Measurements from ENCODE around the gene RNF5.

RNF5 gene

GRCh38 chr6:32189742-32190053 is 11.5 kb downstream of the RNF5 start:
- H3K27ac ChIP-seq = peak overlapping the region; percentile 69

GRCh38 chr6:32190054-32190851 is 12.0 kb downstream of the RNF5 start, which contains the start of gene PBX2:
TSS of gene PBX2 (minus strand) at chr6:32190202. CDS start at chr6:32189915, 287 bp downstream.
- peak within 1 kb of the TSS; percentile 88 for H3K4me2 ChIP-seq
- no peaks in the 10 kb centered on the region for H3K27me3 ChIP-seq (ENCODE audit: insufficient read depth, low read depth)
- peaks cover 11% of the 10 kb centered on the region for H3K79me2 ChIP-seq (ENCODE audit: insufficient read depth, low read depth)
- no peak for TF ChIP-seq CTCF (conservative IDR thresholded peaks at IDR 0.05; ENCODE audit: low read depth, low read length)
- H3K27ac ChIP-seq = peak within 1 kb of the TSS; percentile 69
- peaks cover 53% of the 10 kb centered on the region for H3K4me1 ChIP-seq (ENCODE audit: low read depth, poor library complexity, severe bottlenecking)
- no peak within 1 kb of the TSS for H2AFZ ChIP-seq (ENCODE audit: low read depth)
- H3K36me3 ChIP-seq (ENCODE audit: insufficient read depth) = no peaks in the 10 kb centered on the region
- H4K20me1 ChIP-seq (ENCODE audit: insufficient read depth) = no peaks in the 10 kb centered on the region
- peak within 1 kb of the TSS; percentile 73 for H3K9ac ChIP-seq
- no peak within 1 kb of the TSS for H3K4me3 ChIP-seq (IDR thresholded peaks at IDR 0.05; ENCODE audit: insufficient read depth, low read depth, low read length)

More at GRCh38 chr6:32189742-32190053, 11.5 kb downstream of the RNF5 start:
- no peak for TF ChIP-seq CTCF (conservative IDR thresholded peaks at IDR 0.05; ENCODE audit: low read depth, low read length)
- Histone ChIP-seq H3K4me2 (peak overlapping the region; percentile 88), H3K79me2 (ENCODE audit: insufficient read depth, low read depth) (peaks cover 11% of the 10 kb centered on the region), H3K36me3 (ENCODE audit: insufficient read depth) (no peaks in the 10 kb centered on the region), H2AFZ (ENCODE audit: low read depth) (no peak overlapping the region), H3K9ac (peak overlapping the region; percentile 73), H3K27me3 (ENCODE audit: insufficient read depth, low read depth) (no peaks in the 10 kb centered on the region), H3K4me3 (IDR thresholded peaks at IDR 0.05; ENCODE audit: insufficient read depth, low read depth, low read length) (no peak overlapping the region), H4K20me1 (ENCODE audit: insufficient read depth) (no peaks in the 10 kb centered on the region), H3K4me1 (ENCODE audit: low read depth, poor library complexity, severe bottlenecking) (peaks cover 47% of the 10 kb centered on the region)

GRCh38 chr6:32190911-32191677 is 12.9 kb downstream of the RNF5 start:
- no peak overlapping the region; the same call in 1 of the 2 replicates for H3K9ac ChIP-seq
- H2AFZ ChIP-seq (ENCODE audit: low read depth) = no peak overlapping the region
- peaks cover 11% of the 10 kb centered on the region for H3K79me2 ChIP-seq (ENCODE audit: insufficient read depth, low read depth)

More at GRCh38 chr6:32190911-32191677, 12.9 kb downstream of the RNF5 start:
- Histone ChIP-seq H3K27ac (0 out of 2 replicates have a peak overlapping the region, but pooled peaks have one; percentile 15), H3K27me3 (ENCODE audit: insufficient read depth, low read depth) (no peaks in the 10 kb centered on the region), H3K4me2 (peak overlapping the region; percentile 78; the same call in 1 of the 2 replicates), H4K20me1 (ENCODE audit: insufficient read depth) (no peaks in the 10 kb centered on the region), H3K36me3 (ENCODE audit: insufficient read depth) (no peaks in the 10 kb centered on the region), H3K4me1 (ENCODE audit: low read depth, poor library complexity, severe bottlenecking) (peaks cover 53% of the 10 kb centered on the region), H3K4me3 (IDR thresholded peaks at IDR 0.05; ENCODE audit: insufficient read depth, low read depth, low read length) (no peak overlapping the region)
- TF ChIP-seq CTCF (conservative IDR thresholded peaks at IDR 0.05; ENCODE audit: low read depth, low read length) = no peak
